ENCODE measurements around the gene BOK. TPM values are rescaled to one million over a fixed set of nuclear protein-coding genes. Genes with fewer than 3 reads are reported as not detected.
"Not testable (repeated sequence)": the region's sequence is repeated elsewhere in the genome, so short reads cannot be mapped to it uniquely, and the experiment has no call there.

The BOK gene
- total RNA-seq, 1 experiment from 2014 or later: 33.9 TPM

DNA sequence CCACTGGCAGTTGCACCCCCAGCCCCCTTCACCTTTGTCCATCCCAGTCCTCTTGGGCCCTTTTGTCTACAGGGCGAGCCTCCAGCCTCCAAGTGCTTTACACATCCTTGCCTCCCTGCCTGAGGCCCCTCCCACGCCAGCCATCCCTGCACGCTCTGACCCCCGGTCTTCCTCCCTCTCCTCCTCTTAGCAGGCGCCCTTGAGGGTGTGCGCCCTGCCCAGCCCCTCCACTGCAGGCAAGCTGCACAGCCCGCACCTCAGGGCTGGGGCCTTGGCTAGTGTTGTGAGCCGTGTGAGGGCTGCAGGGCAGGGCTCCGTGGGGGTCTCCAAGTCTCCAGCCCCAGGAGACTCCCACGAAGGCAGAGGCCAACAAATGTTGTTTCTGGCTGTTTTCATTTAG, 6.9 kb downstream of the BOK start:
- no peaks in the 10 kb centered on the region for H3K9me3 ChIP-seq (ENCODE audit: control insufficient read depth, low read depth, low read length)
- H3K14ac ChIP-seq (ENCODE audit: insufficient read depth, low read length): no peak overlapping the region
- no peak overlapping the region for H3K56ac ChIP-seq (ENCODE audit: insufficient read length, low read depth, low read length)
- no peaks in the 10 kb centered on the region for H3K27me3 ChIP-seq (ENCODE audit: insufficient read depth, low read length)
- H2AK5ac ChIP-seq (ENCODE audit: insufficient read length, low read length): no peak overlapping the region
- no peak overlapping the region for H3K18ac ChIP-seq (ENCODE audit: insufficient read length, low read depth, low read length)
- no peak overlapping the region for H2BK12ac ChIP-seq (ENCODE audit: insufficient read length, low read depth, low read length)
- no peak overlapping the region for H3K4ac ChIP-seq (ENCODE audit: low read depth, low read length)
- H4K91ac ChIP-seq (ENCODE audit: insufficient read length, low read depth, low read length): no peak overlapping the region
- no peak overlapping the region for H4K8ac ChIP-seq (replicated peaks; ENCODE audit: insufficient read length, low read depth, low read length)
- H2BK15ac ChIP-seq (ENCODE audit: low read depth, low read length): no peak overlapping the region
- WGBS (ENCODE audit: extremely low coverage, insufficient read length, low lambda C conversion rate): no CpG with 5 or more reads among the region's 10 CpGs
- H3K9me3 Mint-ChIP-seq: no peaks in the 10 kb centered on the region
- H3K79me2 ChIP-seq (ENCODE audit: insufficient read depth, low read length): no peaks in the 10 kb centered on the region; the same call in 1 of the 2 replicates
- H3K36me3 Mint-ChIP-seq (ENCODE audit: insufficient read depth in 1 of 3, low read depth in 3 of 3): peaks cover 0 to 9% (median 8%) of the 10 kb centered on the region in 3 experiments; a peak in 4 of 7 replicates
- TF ChIP-seq, protein P1, sequence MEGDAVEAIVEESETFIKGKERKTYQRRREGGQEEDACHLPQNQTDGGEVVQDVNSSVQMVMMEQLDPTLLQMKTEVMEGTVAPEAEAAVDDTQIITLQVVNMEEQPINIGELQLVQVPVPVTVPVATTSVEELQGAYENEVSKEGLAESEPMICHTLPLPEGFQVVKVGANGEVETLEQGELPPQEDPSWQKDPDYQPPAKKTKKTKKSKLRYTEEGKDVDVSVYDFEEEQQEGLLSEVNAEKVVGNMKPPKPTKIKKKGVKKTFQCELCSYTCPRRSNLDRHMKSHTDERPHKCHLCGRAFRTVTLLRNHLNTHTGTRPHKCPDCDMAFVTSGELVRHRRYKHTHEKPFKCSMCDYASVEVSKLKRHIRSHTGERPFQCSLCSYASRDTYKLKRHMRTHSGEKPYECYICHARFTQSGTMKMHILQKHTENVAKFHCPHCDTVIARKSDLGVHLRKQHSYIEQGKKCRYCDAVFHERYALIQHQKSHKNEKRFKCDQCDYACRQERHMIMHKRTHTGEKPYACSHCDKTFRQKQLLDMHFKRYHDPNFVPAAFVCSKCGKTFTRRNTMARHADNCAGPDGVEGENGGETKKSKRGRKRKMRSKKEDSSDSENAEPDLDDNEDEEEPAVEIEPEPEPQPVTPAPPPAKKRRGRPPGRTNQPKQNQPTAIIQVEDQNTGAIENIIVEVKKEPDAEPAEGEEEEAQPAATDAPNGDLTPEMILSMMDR (conservative IDR thresholded peaks at IDR 0.05): no peak
- no peak overlapping the region for H3K27ac Mint-ChIP-seq
- H3K23ac ChIP-seq (ENCODE audit: insufficient read length, low read depth, low read length): no peak overlapping the region
- no peak overlapping the region for H3K4me2 ChIP-seq (ENCODE audit: insufficient read depth, insufficient read length, low read length)
- H2BK20ac ChIP-seq (ENCODE audit: low read depth, low read length, poor library complexity, severe bottlenecking): no peak overlapping the region
- H4K5ac ChIP-seq (ENCODE audit: insufficient read length, low read depth, low read length): no peak overlapping the region
- H3K23me2 ChIP-seq (ENCODE audit: insufficient read length, low read depth, low read length, poor library complexity, severe bottlenecking): no peaks in the 10 kb centered on the region
- no peak overlapping the region for H3K27ac ChIP-seq (ENCODE audit: insufficient read length, low read depth, low read length)
- no peak overlapping the region for H3K9ac ChIP-seq (ENCODE audit: extremely low read depth, insufficient read length, low read length)
- H3K4me1 ChIP-seq (ENCODE audit: insufficient read depth, low read length): no peaks in the 10 kb centered on the region
- no peak overlapping the region for H2BK5ac ChIP-seq (ENCODE audit: insufficient read length, low read length)
- no peak overlapping the region for H3T11ph ChIP-seq (ENCODE audit: low read length)
- H3K4me1 Mint-ChIP-seq: peaks cover under 1 to 15% of the 10 kb centered on the region in 2 experiments
- no peak overlapping the region for H3K4me3 Mint-ChIP-seq
- H2BK120ac ChIP-seq (ENCODE audit: low read depth, low read length, poor library complexity, severe bottlenecking): no peak overlapping the region
- H2AFZ ChIP-seq (ENCODE audit: low read length): no peak overlapping the region
- H3K79me1 ChIP-seq (ENCODE audit: insufficient read depth, low read depth, low read length, poor library complexity, severe bottlenecking): peaks cover 2% of the 10 kb centered on the region
- DNase-seq: no peak
- H3K27me3 Mint-ChIP-seq (ENCODE audit: low read depth): no peaks in the 10 kb centered on the region
- H4K20me1 ChIP-seq (ENCODE audit: control insufficient read depth, insufficient read depth, insufficient read length): no peaks in the 10 kb centered on the region

DNA sequence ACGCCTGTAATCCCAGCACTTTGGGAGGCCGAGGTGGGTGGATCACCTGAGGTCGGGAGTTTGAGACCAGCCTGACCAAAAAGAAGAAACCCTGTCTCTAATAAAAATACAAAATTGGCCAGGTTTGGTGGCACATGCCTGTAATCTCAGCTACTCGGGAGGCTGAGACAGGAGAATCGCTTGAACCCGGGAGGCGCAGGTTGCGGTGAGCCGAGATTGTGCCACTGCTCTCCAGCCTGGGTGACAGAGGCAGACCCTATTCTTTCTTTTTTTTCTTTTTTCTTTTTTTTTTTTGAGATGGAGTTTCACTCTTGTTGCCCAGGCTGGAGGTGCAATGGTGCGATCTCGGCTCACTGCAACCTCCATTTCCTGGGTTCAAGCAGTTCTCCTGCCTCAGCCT, 7.5 kb downstream of the BOK start:
- not testable (repeated sequence) for H3K18ac ChIP-seq (ENCODE audit: insufficient read length, low read depth, low read length); H3K27ac ChIP-seq (ENCODE audit: insufficient read length, low read depth, low read length); H4K20me1 ChIP-seq (ENCODE audit: control insufficient read depth, insufficient read depth, insufficient read length); H3K4me3 Mint-ChIP-seq; H3K27me3 Mint-ChIP-seq (ENCODE audit: low read depth); H2BK15ac ChIP-seq (ENCODE audit: low read depth, low read length); H3K27ac Mint-ChIP-seq; H3K14ac ChIP-seq (ENCODE audit: insufficient read depth, low read length); H3K9me3 Mint-ChIP-seq; H3K4me2 ChIP-seq (ENCODE audit: insufficient read depth, insufficient read length, low read length); H3K23me2 ChIP-seq (ENCODE audit: insufficient read length, low read depth, low read length, poor library complexity, severe bottlenecking); H2AFZ ChIP-seq (ENCODE audit: low read length); H3K9me3 ChIP-seq (ENCODE audit: control insufficient read depth, low read depth, low read length); H2BK20ac ChIP-seq (ENCODE audit: low read depth, low read length, poor library complexity, severe bottlenecking); H3K4ac ChIP-seq (ENCODE audit: low read depth, low read length); H3K56ac ChIP-seq (ENCODE audit: insufficient read length, low read depth, low read length); H3T11ph ChIP-seq (ENCODE audit: low read length); H2BK12ac ChIP-seq (ENCODE audit: insufficient read length, low read depth, low read length); H4K8ac ChIP-seq (replicated peaks; ENCODE audit: insufficient read length, low read depth, low read length); H3K9ac ChIP-seq (ENCODE audit: extremely low read depth, insufficient read length, low read length); H2BK120ac ChIP-seq (ENCODE audit: low read depth, low read length, poor library complexity, severe bottlenecking); H4K5ac ChIP-seq (ENCODE audit: insufficient read length, low read depth, low read length); H4K91ac ChIP-seq (ENCODE audit: insufficient read length, low read depth, low read length); H3K36me3 Mint-ChIP-seq (ENCODE audit: insufficient read depth in 1 of 3, low read depth in 3 of 3); H3K27me3 ChIP-seq (ENCODE audit: insufficient read depth, low read length); H3K23ac ChIP-seq (ENCODE audit: insufficient read length, low read depth, low read length); H2AK5ac ChIP-seq (ENCODE audit: insufficient read length, low read length); H3K4me1 ChIP-seq (ENCODE audit: insufficient read depth, low read length); DNase-seq; H3K79me2 ChIP-seq (ENCODE audit: insufficient read depth, low read length); H2BK5ac ChIP-seq (ENCODE audit: insufficient read length, low read length); H3K79me1 ChIP-seq (ENCODE audit: insufficient read depth, low read depth, low read length, poor library complexity, severe bottlenecking)
- H3K4me1 Mint-ChIP-seq: peaks cover 0 to 15% of the 10 kb centered on the region in 2 experiments; a peak in 3 of 4 replicates
- no CpG with 5 or more reads among the region's 11 CpGs for WGBS (ENCODE audit: extremely low coverage, insufficient read length, low lambda C conversion rate)
